Measurements from ENCODE around the gene UQCRH.
"Not testable (repeated sequence)": the region's sequence is repeated elsewhere in the genome, so short reads cannot be mapped to it uniquely, and the experiment has no call there.

Gene UQCRH

GRCh38 chr1:46298387-46298786, 5.1 kb upstream of the UQCRH start:
- in situ Hi-C loops (cut with MboI; ENCODE audit: low sequenced_read_pairs): no loop called here

GRCh38 chr1:46300673-46301405, 2.7 kb upstream of the UQCRH start:
- in situ Hi-C loops (cut with MboI; ENCODE audit: low sequenced_read_pairs): no loop called here

GRCh38 chr1:46301406-46301807, 2.1 kb upstream of the UQCRH start:
- in situ Hi-C loops (cut with MboI; ENCODE audit: low sequenced_read_pairs): no loop called here

- in situ Hi-C loops (cut with MboI; ENCODE audit: low sequenced_read_pairs): no loop called here
Observed at GRCh38 chr1:46301808-46302640, 1.5 kb upstream of the UQCRH start.

- in situ Hi-C loops (cut with MboI; ENCODE audit: low sequenced_read_pairs): no loop called here
Observed at GRCh38 chr1:46302641-46303037, 859 bp upstream of the UQCRH start.

GRCh38 chr1:46303872-46304326, 401 bp downstream of the UQCRH start:
- in situ Hi-C loops (cut with MboI; ENCODE audit: low sequenced_read_pairs): no loop called here

- in situ Hi-C loops (cut with MboI; ENCODE audit: low sequenced_read_pairs): no loop called here
Observed at GRCh38 chr1:46306159-46306530, 2.6 kb downstream of the UQCRH start.

- in situ Hi-C loops (cut with MboI; ENCODE audit: low sequenced_read_pairs): no loop called here
Observed at GRCh38 chr1:46309401-46310159, 6.1 kb downstream of the UQCRH start.

- in situ Hi-C loops (cut with MboI; ENCODE audit: low sequenced_read_pairs): no loop called here
Observed at GRCh38 chr1:46310321-46310720, 6.8 kb downstream of the UQCRH start.

GRCh38 chr1:46315669-46316403, 12.3 kb downstream of the UQCRH start:
- in situ Hi-C loops (cut with MboI; ENCODE audit: low sequenced_read_pairs): no loop called here

- in situ Hi-C loops (cut with MboI; ENCODE audit: low sequenced_read_pairs): no loop called here
Observed at GRCh38 chr1:46317323-46317722, 13.8 kb downstream of the UQCRH start.

- in situ Hi-C loops (cut with MboI; ENCODE audit: low sequenced_read_pairs): not testable (repeated sequence)
Observed at GRCh38 chr1:46319301-46319700, 15.8 kb downstream of the UQCRH start.

- in situ Hi-C loops (cut with MboI; ENCODE audit: low sequenced_read_pairs): not testable (repeated sequence)
Observed at GRCh38 chr1:46319960-46320914, 16.7 kb downstream of the UQCRH start.

- in situ Hi-C loops (cut with MboI; ENCODE audit: low sequenced_read_pairs): not testable (repeated sequence)
Observed at GRCh38 chr1:46322191-46322590, 18.7 kb downstream of the UQCRH start.

GRCh38 chr1:46325285-46326076, 22.0 kb downstream of the UQCRH start:
- in situ Hi-C loops (cut with MboI; ENCODE audit: low sequenced_read_pairs): not testable (repeated sequence)

GRCh38 chr1:46328182-46328581, 24.7 kb downstream of the UQCRH start:
- in situ Hi-C loops (cut with MboI; ENCODE audit: low sequenced_read_pairs): not testable (repeated sequence)

- in situ Hi-C loops (cut with MboI; ENCODE audit: low sequenced_read_pairs): not testable (repeated sequence)
Observed at GRCh38 chr1:46329807-46330206, 26.3 kb downstream of the UQCRH start.

- in situ Hi-C loops (cut with MboI; ENCODE audit: low sequenced_read_pairs): not testable (repeated sequence)
Observed at GRCh38 chr1:46330381-46330780, 26.9 kb downstream of the UQCRH start.
